ENCODE results near the gene ZBTB25. TPM values are rescaled to one million over a fixed set of nuclear protein-coding genes. Genes with fewer than 3 reads are reported as not detected.
A peak's percentile ranks its signal among the peaks of the same experiment; 100 is the strongest.

Gene ZBTB25
- total RNA-seq, 1 donor from 2014 or later, result 2.4 TPM

DNA sequence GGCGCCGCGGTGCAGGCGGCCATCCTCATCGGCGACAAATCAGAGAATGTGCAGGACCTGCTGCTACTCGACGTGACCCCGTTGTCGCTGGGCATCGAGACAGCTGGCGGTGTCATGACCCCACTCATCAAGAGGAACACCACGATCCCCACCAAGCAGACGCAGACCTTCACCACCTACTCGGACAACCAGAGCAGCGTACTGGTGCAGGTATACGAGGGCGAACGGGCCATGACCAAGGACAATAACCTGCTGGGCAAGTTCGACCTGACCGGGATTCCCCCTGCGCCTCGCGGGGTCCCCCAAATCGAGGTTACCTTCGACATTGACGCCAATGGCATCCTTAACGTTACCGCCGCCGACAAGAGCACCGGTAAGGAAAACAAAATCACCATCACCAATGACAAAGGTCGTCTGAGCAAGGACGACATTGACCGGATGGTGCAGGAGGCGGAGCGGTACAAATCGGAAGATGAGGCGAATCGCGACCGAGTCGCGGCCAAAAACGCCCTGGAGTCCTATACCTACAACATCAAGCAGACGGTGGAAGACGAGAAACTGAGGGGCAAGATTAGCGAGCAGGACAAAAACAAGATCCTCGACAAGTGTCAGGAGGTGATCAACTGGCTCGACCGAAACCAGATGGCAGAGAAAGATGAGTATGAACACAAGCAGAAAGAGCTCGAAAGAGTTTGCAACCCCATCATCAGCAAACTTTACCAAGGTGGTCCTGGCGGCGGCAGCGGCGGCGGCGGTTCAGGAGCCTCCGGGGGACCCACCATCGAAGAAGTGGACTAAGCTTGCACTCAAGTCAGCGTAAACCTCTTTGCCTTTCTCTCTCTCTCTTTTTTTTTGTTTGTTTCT is 38.6 kb upstream of the ZBTB25 start:
- no peak for DNase-seq (ENCODE audit: low read depth)
- TF ChIP-seq CTCF (conservative IDR thresholded peaks at IDR 0.05; ENCODE audit: low read depth, low read length), result no peak
- peak overlapping the region; percentile 52 for H3K4me3 ChIP-seq (ENCODE audit: low read depth, low read length)

DNA sequence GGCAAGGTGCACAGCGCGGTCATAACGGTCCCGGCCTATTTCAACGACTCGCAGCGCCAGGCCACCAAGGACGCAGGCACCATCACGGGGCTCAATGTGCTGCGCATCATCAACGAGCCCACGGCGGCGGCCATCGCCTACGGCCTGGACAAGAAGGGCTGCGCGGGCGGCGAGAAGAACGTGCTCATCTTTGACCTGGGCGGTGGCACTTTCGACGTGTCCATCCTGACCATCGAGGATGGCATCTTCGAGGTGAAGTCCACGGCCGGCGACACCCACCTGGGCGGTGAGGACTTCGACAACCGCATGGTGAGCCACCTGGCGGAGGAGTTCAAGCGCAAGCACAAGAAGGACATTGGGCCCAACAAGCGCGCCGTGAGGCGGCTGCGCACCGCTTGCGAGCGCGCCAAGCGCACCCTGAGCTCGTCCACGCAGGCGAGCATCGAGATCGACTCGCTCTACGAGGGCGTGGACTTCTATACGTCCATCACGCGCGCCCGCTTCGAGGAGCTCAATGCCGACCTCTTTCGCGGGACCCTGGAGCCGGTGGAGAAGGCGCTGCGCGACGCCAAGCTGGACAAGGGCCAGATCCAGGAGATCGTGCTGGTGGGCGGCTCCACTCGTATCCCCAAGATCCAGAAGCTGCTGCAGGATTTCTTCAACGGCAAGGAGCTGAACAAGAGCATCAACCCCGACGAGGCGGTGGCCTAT is 37.8 kb upstream of the ZBTB25 start:
- H3K4me3 ChIP-seq (ENCODE audit: low read depth, low read length), result peak overlapping the region; percentile 52
- no peak for TF ChIP-seq CTCF (conservative IDR thresholded peaks at IDR 0.05; ENCODE audit: low read depth, low read length)
- no peak for DNase-seq (ENCODE audit: low read depth)

GRCh38 chr14:64540208-64541202 is 36.9 kb upstream of the ZBTB25 start, which contains the start of gene HSPA2:
Gene HSPA2 (plus strand): TSS chr14:64540741. CDS start chr14:64540850, 109 bp downstream.
- peak within 1 kb of the TSS; percentile 62 for H3K4me3 ChIP-seq (ENCODE audit: low read depth, low read length)
- peak; percentile 78 for DNase-seq (ENCODE audit: low read depth)
- peak; percentile 78 for TF ChIP-seq CTCF (conservative IDR thresholded peaks at IDR 0.05; ENCODE audit: low read depth, low read length)

DNA sequence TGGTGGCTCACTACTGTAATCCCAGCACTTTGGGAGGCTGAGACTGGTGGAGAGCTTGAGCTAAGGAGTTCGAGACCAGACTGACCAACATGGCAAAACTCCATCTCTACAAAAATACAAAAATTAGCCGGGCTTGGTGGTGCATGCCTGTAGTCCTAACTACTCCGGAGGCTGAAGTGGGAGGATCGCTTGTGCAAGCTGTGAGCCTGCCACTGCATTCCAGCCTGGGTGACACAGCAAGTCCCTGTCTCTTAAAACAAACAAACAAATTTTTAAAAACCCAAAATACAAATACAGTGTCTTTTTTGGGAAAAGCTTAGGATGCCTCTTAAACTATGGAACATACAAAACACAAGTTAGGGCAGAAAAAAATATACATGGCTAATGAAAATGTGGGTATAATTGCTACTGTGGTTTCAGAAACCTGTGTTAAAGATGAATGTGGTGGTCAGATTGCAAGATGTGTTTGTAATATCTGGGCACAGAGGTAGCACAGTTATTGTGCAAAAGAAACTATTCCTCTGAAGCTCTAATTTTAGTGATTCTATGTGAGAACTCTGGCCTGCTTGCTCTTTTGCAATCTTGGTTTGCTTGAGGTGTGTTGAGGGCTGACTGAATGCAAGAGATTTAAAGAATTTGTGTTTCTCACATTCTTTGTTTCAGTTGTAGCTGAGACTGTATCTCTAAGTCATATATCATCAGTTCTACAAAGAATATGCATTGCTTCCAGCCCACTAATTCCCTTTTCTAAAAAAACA is 33.0 kb upstream of the ZBTB25 start:
- no peak for DNase-seq (ENCODE audit: low read depth)
- no peak for TF ChIP-seq CTCF (conservative IDR thresholded peaks at IDR 0.05; ENCODE audit: low read depth, low read length)
- no peak overlapping the region for H3K4me3 ChIP-seq (ENCODE audit: low read depth, low read length)

- TF ChIP-seq CTCF (conservative IDR thresholded peaks at IDR 0.05; ENCODE audit: low read depth, low read length), result no peak
- DNase-seq (ENCODE audit: low read depth), result no peak
Measured at GRCh38 chr14:64531567-64531966, 27.9 kb upstream of the ZBTB25 start.

DNA sequence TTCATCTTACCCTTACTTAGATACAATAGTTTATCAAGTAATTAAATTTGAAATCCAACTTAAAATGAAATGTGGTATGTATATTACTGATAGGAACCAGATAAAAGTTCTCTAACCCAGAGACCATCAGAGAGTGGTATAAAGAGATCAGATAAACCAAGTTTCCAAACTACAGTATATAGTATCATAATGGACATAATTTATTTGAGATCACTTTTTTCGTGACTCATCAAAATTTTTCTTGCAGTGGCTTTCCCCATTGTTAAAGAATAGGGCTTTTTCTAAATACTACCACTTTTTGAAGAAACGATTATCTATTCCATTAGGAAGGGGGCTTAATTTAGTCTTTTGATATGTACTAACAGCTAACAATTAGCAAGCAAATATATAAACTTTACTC is 21.7 kb upstream of the ZBTB25 start:
- no peak for TF ChIP-seq CTCF (conservative IDR thresholded peaks at IDR 0.05; ENCODE audit: low read depth, low read length)
- no peak for DNase-seq (ENCODE audit: low read depth)
- no peak overlapping the region for H3K4me3 ChIP-seq (ENCODE audit: low read depth, low read length)

More at GRCh38 chr14:64531567-64531966, 27.9 kb upstream of the ZBTB25 start:
- H3K4me3 ChIP-seq (ENCODE audit: low read depth, low read length), result no peak overlapping the region

Measured in epithelial cell of proximal tubule (primary cell).